MCF 10A (cell line): ENCODE results near the gene ISOC2. TPM values are rescaled to one million over a fixed set of nuclear protein-coding genes. Genes with fewer than 3 reads are reported as not detected.

Source experiments
- BruUV-seq: library from RNA; stranded (reverse); fragments of 400-500 nt; replicated peaks from 2 replicates; lab custom pipeline; 2021; lab: Mats Ljungman, UMichigan
- CTCF ChIA-PET: fragments of 300-600 bp; sonication (Branson Sonifier 250); formaldehyde crosslinking; extraction: SDS; loops from one replicate; lab custom pipeline; 2021; ENCODE audit warnings: antibody characterized with exemption, inconsistent platforms; lab: Yijun Ruan, JAX
- POLR2A ChIA-PET: fragments of 300-600, 350-650 bp; sonication (Branson Sonifier 250); formaldehyde crosslinking; extraction: SDS; loops from one replicate; lab custom pipeline; 2020; ENCODE audit warnings: antibody characterized with exemption, inconsistent platforms; lab: Yijun Ruan, JAX
- DNase-seq: peaks from one replicate; pipeline ENCODE4 v3.0.0-alpha.2; 2018; ENCODE audit not compliant: unreplicated experiment
- H3K27ac Mint-ChIP-seq: one replicate; pipeline ENCODE4 v1.8.0; 2022; ENCODE audit warnings: mild to moderate bottlenecking, low read depth, mixed read lengths; ENCODE audit not compliant: unreplicated experiment
- H3K27me3 Mint-ChIP-seq: one replicate; pipeline ENCODE4 v1.8.0; 2022; ENCODE audit warnings: mixed read lengths; ENCODE audit not compliant: insufficient read depth, unreplicated experiment
- H3K36me3 Mint-ChIP-seq: one replicate; pipeline ENCODE4 v1.8.0; 2022; ENCODE audit warnings: mild to moderate bottlenecking, moderate library complexity, mixed read lengths; ENCODE audit not compliant: insufficient read depth, unreplicated experiment
- H3K4me1 Mint-ChIP-seq: one replicate; pipeline ENCODE4 v1.8.0; 2022; ENCODE audit warnings: mixed read lengths; ENCODE audit not compliant: insufficient read depth, unreplicated experiment
- H3K4me3 Mint-ChIP-seq: one replicate; pipeline ENCODE4 v1.8.0; 2022; ENCODE audit warnings: mild to moderate bottlenecking, moderate library complexity, mixed read lengths; ENCODE audit not compliant: unreplicated experiment
- H3K9me3 Mint-ChIP-seq: one replicate; pipeline ENCODE4 v1.8.0; 2022; ENCODE audit warnings: mixed read lengths; ENCODE audit not compliant: unreplicated experiment
- intact Hi-C: fragments of 100-400 bp; cut with micrococcal nuclease; formaldehyde crosslinking; loops from 2 replicates; pipeline ENCODE4 v1.14.1; 2022
- total RNA-seq: library from RNA; stranded (reverse); gene quantifications from 2 replicates; pipeline ENCODE4 v1.2.3, GENCODE V29; 2022
- TF ChIP-seq, protein P1 (sequence below): fragments of 200-600 bp; IDR thresholded peaks from one replicate; pipeline ENCODE4 v1.8.0; 2022; ENCODE audit warnings: antibody characterized with exemption, mild to moderate bottlenecking; ENCODE audit not compliant: unreplicated experiment

The ISOC2 gene
- total RNA-seq, 1 experiment from 2014 or later, result 59.9 TPM

- intact Hi-C loops, result no loop called here
- Mint-ChIP-seq H3K27me3 (no peaks in the 10 kb centered on the region), H3K36me3 (peaks cover 7% of the 10 kb centered on the region), H3K27ac (peak overlapping the region; percentile 91), H3K4me3 (peak overlapping the region; percentile 89), H3K4me1 (peaks cover 28% of the 10 kb centered on the region), H3K9me3 (no peaks in the 10 kb centered on the region)
- peak; percentile 52 for DNase-seq
- BruUV-seq, result no TSS peak
- TF ChIP-seq, protein P1, sequence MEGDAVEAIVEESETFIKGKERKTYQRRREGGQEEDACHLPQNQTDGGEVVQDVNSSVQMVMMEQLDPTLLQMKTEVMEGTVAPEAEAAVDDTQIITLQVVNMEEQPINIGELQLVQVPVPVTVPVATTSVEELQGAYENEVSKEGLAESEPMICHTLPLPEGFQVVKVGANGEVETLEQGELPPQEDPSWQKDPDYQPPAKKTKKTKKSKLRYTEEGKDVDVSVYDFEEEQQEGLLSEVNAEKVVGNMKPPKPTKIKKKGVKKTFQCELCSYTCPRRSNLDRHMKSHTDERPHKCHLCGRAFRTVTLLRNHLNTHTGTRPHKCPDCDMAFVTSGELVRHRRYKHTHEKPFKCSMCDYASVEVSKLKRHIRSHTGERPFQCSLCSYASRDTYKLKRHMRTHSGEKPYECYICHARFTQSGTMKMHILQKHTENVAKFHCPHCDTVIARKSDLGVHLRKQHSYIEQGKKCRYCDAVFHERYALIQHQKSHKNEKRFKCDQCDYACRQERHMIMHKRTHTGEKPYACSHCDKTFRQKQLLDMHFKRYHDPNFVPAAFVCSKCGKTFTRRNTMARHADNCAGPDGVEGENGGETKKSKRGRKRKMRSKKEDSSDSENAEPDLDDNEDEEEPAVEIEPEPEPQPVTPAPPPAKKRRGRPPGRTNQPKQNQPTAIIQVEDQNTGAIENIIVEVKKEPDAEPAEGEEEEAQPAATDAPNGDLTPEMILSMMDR, result no peak
- POLR2A ChIA-PET, result interaction anchor here (0.9 to 3.3 kb wide), 6 partner anchors 12 to 357 kb away, joined by 4 to 46 read pairs (median 10); partner anchors contain the start of genes ISOC2, NAT14, PPP1R12C and TMEM238
- CTCF ChIA-PET, result interaction anchor here (0.6 to 4.2 kb wide), 8 partner anchors 7 to 41 kb away, joined by 3 to 42 read pairs (median 5); partner anchors contain the start of gene NAT14
Measured at GRCh38 chr19:55474269-55475265, 13.1 kb upstream of the ISOC2 start.

GRCh38 chr19:55473225-55474012 is 12.0 kb upstream of the ISOC2 start:
- BruUV-seq, result no TSS peak
- TF ChIP-seq, protein P1, result no peak
- H3K36me3 Mint-ChIP-seq, result peaks cover 7% of the 10 kb centered on the region
- no peak overlapping the region for H3K27ac Mint-ChIP-seq
- CTCF ChIA-PET, result interaction anchor here (0.6 to 2.0 kb wide), 4 partner anchors 10 to 71 kb away, joined by 3 to 6 read pairs (median 4); no protein-coding TSS in a partner anchor
- no peaks in the 10 kb centered on the region for H3K27me3 Mint-ChIP-seq
- peak overlapping the region; percentile 41 for H3K4me3 Mint-ChIP-seq
- H3K9me3 Mint-ChIP-seq, result no peaks in the 10 kb centered on the region
- peaks cover 16% of the 10 kb centered on the region for H3K4me1 Mint-ChIP-seq
- intact Hi-C loops, result no loop called here
- POLR2A ChIA-PET, result no interaction called here
- no peak for DNase-seq

DNA sequence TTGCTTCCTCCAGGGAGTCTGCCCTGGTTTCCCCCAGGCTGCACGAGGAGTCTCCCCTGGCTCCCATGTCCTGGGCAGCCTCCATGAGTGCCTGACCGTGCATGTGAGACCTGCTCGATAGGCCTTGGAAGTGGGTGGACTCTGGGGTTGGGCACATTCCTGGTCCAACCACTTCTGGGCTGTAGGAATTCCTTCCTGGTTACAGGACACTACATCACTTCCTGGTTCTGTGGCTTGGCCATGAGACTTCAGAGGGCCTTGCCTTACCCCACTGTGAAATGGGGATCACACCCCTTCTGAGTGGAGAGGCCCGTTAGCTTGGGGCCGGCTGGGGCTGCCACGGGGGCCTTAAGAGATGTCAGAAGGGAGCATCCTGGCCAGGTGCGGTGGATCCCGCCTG is 11.0 kb upstream of the ISOC2 start:
- intact Hi-C loops, result no loop called here
- Mint-ChIP-seq H3K36me3 (peaks cover 7% of the 10 kb centered on the region), H3K4me3 (peak overlapping the region; percentile 65), H3K27ac (peak overlapping the region; percentile 71), H3K27me3 (no peaks in the 10 kb centered on the region), H3K9me3 (no peaks in the 10 kb centered on the region), H3K4me1 (peaks cover 8% of the 10 kb centered on the region)
- POLR2A ChIA-PET, result no interaction called here
- TF ChIP-seq, protein P1, result no peak
- DNase-seq, result peak; percentile 57
- no TSS peak for BruUV-seq
- CTCF ChIA-PET, result interaction anchor here (0.7 to 2.0 kb wide), 2 partner anchors 32 to 116 kb away, joined by 3 to 6 read pairs; no protein-coding TSS in a partner anchor
